ENCODE data around the gene CXCR4. TPM values are rescaled to one million over a fixed set of nuclear protein-coding genes. Genes with fewer than 3 reads are reported as not detected.
A peak's percentile ranks its signal among the peaks of the same experiment; 100 is the strongest.

Gene CXCR4
- total RNA-seq, 2 experiments from 2014 or later, result 1,661 to 1,739 TPM

DNA sequence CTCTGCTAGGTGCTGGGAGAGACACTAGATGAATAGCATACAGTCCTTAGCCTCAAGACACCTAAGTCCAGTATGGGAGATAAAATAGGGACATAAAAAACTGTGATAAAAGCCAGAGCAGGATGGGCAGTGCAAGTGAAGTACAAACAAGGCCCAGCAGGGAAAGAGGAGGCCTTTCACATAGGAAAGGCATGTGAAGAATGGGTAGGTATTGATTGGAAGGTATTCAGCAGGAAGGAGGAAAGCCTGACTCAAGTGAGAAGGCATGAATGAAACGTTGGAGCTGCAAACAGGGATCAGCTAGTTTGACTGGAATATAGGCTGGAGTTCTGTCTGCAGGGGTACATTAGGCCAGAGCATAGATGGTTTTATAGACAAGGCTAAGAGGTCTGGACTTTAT lies 11.0 kb upstream of the CXCR4 start:
- Histone ChIP-seq H3K9me3 (ENCODE audit: control insufficient read depth in 1 of 2, insufficient read depth in 1 of 2, low read length in 2 of 2) (no peaks in the 10 kb centered on the region), H3K36me3 (ENCODE audit: insufficient read depth, low read length) (no peaks in the 10 kb centered on the region), H3K27me3 (ENCODE audit: control insufficient read depth in 1 of 2, insufficient read depth in 2 of 2, low read length in 2 of 2) (no peaks in the 10 kb centered on the region), H3K4me1 (ENCODE audit: insufficient read depth, low read length) (peaks cover 100% of the 10 kb centered on the region), H3K27ac (ENCODE audit: low read depth in 1 of 2, low read length in 2 of 2) (peak overlapping the region; percentile 94 to 99), H3K4me3 (ENCODE audit: low read length) (no peak overlapping the region)
- no peaks in the 10 kb centered on the region for H3K9me3 Mint-ChIP-seq
- H3K4me3 Mint-ChIP-seq, result peak overlapping the region; percentile 77
- POLR2A ChIA-PET, result interaction anchor here (0.8 to 11.1 kb wide), 11 partner anchors 10 to 256 kb away, joined by 3 to 488 read pairs (median 4); partner anchors contain the start of gene CXCR4
- no peak for ATAC-seq (ENCODE audit: poor library complexity)
- TF ChIP-seq, protein P1, sequence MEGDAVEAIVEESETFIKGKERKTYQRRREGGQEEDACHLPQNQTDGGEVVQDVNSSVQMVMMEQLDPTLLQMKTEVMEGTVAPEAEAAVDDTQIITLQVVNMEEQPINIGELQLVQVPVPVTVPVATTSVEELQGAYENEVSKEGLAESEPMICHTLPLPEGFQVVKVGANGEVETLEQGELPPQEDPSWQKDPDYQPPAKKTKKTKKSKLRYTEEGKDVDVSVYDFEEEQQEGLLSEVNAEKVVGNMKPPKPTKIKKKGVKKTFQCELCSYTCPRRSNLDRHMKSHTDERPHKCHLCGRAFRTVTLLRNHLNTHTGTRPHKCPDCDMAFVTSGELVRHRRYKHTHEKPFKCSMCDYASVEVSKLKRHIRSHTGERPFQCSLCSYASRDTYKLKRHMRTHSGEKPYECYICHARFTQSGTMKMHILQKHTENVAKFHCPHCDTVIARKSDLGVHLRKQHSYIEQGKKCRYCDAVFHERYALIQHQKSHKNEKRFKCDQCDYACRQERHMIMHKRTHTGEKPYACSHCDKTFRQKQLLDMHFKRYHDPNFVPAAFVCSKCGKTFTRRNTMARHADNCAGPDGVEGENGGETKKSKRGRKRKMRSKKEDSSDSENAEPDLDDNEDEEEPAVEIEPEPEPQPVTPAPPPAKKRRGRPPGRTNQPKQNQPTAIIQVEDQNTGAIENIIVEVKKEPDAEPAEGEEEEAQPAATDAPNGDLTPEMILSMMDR (IDR thresholded peaks at IDR 0.05), result no peak
- H3K4me1 Mint-ChIP-seq (ENCODE audit: low read depth), result peaks cover 96% of the 10 kb centered on the region
- peaks cover 5% of the 10 kb centered on the region for H3K36me3 Mint-ChIP-seq (ENCODE audit: low read depth)
- peak overlapping the region; percentile 97 for H3K27ac Mint-ChIP-seq
- no peak for DNase-seq
- no peaks in the 10 kb centered on the region for H3K27me3 Mint-ChIP-seq
- CTCF ChIA-PET, result interaction anchor here (1.0 to 1.7 kb wide), 5 partner anchors 10 to 256 kb away, joined by 3 to 11 read pairs (median 3); no protein-coding TSS in a partner anchor
- intact Hi-C loops (cut with DNase I, micrococcal nuclease), result loop anchor here (1.0 kb wide), 2 partner anchors 9 to 10 kb away; no protein-coding TSS in a partner anchor

DNA sequence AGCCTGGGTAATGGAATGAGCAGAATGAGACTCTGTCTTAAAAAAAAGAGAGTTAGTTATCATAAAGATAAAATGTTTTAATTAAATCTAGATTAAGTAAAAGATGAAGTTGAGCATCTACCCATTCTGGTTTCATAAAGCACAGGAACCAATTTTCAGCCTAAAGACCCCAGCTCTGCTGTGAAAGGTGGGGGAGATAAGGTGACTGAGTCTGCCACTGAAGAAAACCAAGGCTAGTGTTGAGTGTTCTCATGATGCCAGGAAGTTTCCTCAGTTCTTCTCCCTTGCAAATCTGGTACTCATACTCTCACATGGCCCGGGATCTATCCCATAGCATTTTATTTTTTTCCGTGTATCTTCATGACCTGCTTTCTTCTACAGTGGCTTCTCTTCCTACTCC lies 10.4 kb upstream of the CXCR4 start:
- TF ChIP-seq, protein P1 (IDR thresholded peaks at IDR 0.05), result no peak
- ATAC-seq (ENCODE audit: poor library complexity) (no peak), DNase-seq (no peak)
- H3K27me3 Mint-ChIP-seq, result no peaks in the 10 kb centered on the region
- H3K36me3 Mint-ChIP-seq (ENCODE audit: low read depth), result peaks cover 5% of the 10 kb centered on the region
- peaks cover 100% of the 10 kb centered on the region for H3K4me1 ChIP-seq (ENCODE audit: insufficient read depth, low read length)
- no peaks in the 10 kb centered on the region for H3K36me3 ChIP-seq (ENCODE audit: insufficient read depth, low read length)
- no peaks in the 10 kb centered on the region for H3K9me3 Mint-ChIP-seq
- peak overlapping the region; percentile 94 to 99 for H3K27ac ChIP-seq (ENCODE audit: low read depth in 1 of 2, low read length in 2 of 2)
- peaks cover 96% of the 10 kb centered on the region for H3K4me1 Mint-ChIP-seq (ENCODE audit: low read depth)
- H3K4me3 Mint-ChIP-seq, result peak overlapping the region; percentile 52
- intact Hi-C loops (cut with DNase I, micrococcal nuclease), result loop anchor here in 1 of 2 experiments (1.0 kb wide), 1 partner anchor 8 kb away; no protein-coding TSS in a partner anchor
- H3K4me3 ChIP-seq (ENCODE audit: low read length), result no peak overlapping the region
- peak overlapping the region; percentile 97 for H3K27ac Mint-ChIP-seq
- no peaks in the 10 kb centered on the region for H3K9me3 ChIP-seq (ENCODE audit: control insufficient read depth in 1 of 2, insufficient read depth in 1 of 2, low read length in 2 of 2)
- ChIA-PET POLR2A (interaction anchor here (0.7 to 11.1 kb wide), 8 partner anchors 11 to 254 kb away, joined by 3 to 488 read pairs (median 6); partner anchors contain the start of gene CXCR4), CTCF (interaction anchor here (1.5 kb wide), 1 partner anchor 11 kb away, joined by 3 read pairs; no protein-coding TSS in a partner anchor)
- no peaks in the 10 kb centered on the region for H3K27me3 ChIP-seq (ENCODE audit: control insufficient read depth in 1 of 2, insufficient read depth in 2 of 2, low read length in 2 of 2)

DNA sequence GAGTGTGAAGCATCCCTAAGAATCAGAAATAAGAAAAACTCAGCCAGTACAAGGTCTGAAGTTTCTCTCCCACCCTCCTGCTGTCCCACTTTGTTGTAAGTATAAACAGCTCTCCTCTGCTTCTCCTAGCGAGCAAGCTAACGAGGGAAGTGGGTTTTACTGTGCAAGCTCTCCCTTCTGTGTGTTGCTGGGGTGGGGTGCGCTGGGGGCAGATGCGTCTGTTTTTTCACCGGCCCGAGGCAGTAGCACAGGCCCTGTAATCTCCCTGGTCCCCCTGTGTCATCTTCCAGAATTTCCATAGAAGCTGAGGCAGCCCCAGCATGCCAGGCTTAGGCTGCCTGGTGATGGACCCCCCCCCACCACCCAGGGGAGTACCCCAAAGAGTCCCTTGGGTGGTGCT lies 9.4 kb upstream of the CXCR4 start:
- H3K4me3 Mint-ChIP-seq, result peak overlapping the region; percentile 47
- H3K36me3 Mint-ChIP-seq (ENCODE audit: low read depth), result peaks cover 5% of the 10 kb centered on the region
- TF ChIP-seq, protein P1 (IDR thresholded peaks at IDR 0.05), result no peak
- Histone ChIP-seq H3K9me3 (ENCODE audit: control insufficient read depth in 1 of 2, insufficient read depth in 1 of 2, low read length in 2 of 2) (no peaks in the 10 kb centered on the region), H3K36me3 (ENCODE audit: insufficient read depth, low read length) (no peaks in the 10 kb centered on the region), H3K27me3 (ENCODE audit: control insufficient read depth in 1 of 2, insufficient read depth in 2 of 2, low read length in 2 of 2) (no peaks in the 10 kb centered on the region), H3K4me3 (ENCODE audit: low read length) (no peak overlapping the region), H3K27ac (ENCODE audit: low read depth in 1 of 2, low read length in 2 of 2) (peak overlapping the region; percentile 23 to 99), H3K4me1 (ENCODE audit: insufficient read depth, low read length) (peaks cover 93% of the 10 kb centered on the region)
- peaks cover 97% of the 10 kb centered on the region for H3K4me1 Mint-ChIP-seq (ENCODE audit: low read depth)
- H3K27me3 Mint-ChIP-seq, result no peaks in the 10 kb centered on the region
- H3K9me3 Mint-ChIP-seq, result no peaks in the 10 kb centered on the region
- ChIA-PET POLR2A (interaction anchor here (0.7 to 11.1 kb wide), 4 partner anchors 12 to 200 kb away, joined by 3 to 488 read pairs (median 77); partner anchors contain the start of gene CXCR4), CTCF (no interaction called here)
- DNase-seq (peak in 2 of 14 experiments; percentile 46 to 63), ATAC-seq (ENCODE audit: poor library complexity) (no peak)
- peak overlapping the region; percentile 97 for H3K27ac Mint-ChIP-seq
- intact Hi-C loops (cut with DNase I, micrococcal nuclease), result no loop called here
